Skeletal muscle satellite cell (primary cell): ENCODE results near the gene WNT5B.

Experiments
- H3K27me3 ChIP-seq: 2 replicates; pipeline ENCODE4 v1.7.0; 2013; ENCODE audit warnings: low read length; ENCODE audit not compliant: control insufficient read depth, insufficient read depth
- H3K36me3 ChIP-seq: 2 replicates; pipeline ENCODE4 v1.7.0; 2013; ENCODE audit warnings: mild to moderate bottlenecking, control low read depth, low read length; ENCODE audit not compliant: insufficient read depth
- H3K4me1 ChIP-seq: 2 replicates; pipeline ENCODE4 v1.7.0; 2013; ENCODE audit warnings: low read length; ENCODE audit not compliant: control insufficient read depth, insufficient read depth
- H3K4me2 ChIP-seq: 2 replicates; pipeline ENCODE4 v1.7.0; 2013; ENCODE audit warnings: mild to moderate bottlenecking, low read length
- H3K4me3 ChIP-seq: 2 replicates; pipeline ENCODE4 v1.7.0; 2013; ENCODE audit warnings: low read length
- H3K9ac ChIP-seq: 2 replicates; pipeline ENCODE4 v1.7.0; 2013; ENCODE audit warnings: mild to moderate bottlenecking, low read depth, low read length, moderate library complexity
- H3K9me3 ChIP-seq: replicated peaks from 2 replicates; pipeline ENCODE4 v1.7.0; 2013; ENCODE audit warnings: mild to moderate bottlenecking, control low read depth, low read length

Gene WNT5B

DNA sequence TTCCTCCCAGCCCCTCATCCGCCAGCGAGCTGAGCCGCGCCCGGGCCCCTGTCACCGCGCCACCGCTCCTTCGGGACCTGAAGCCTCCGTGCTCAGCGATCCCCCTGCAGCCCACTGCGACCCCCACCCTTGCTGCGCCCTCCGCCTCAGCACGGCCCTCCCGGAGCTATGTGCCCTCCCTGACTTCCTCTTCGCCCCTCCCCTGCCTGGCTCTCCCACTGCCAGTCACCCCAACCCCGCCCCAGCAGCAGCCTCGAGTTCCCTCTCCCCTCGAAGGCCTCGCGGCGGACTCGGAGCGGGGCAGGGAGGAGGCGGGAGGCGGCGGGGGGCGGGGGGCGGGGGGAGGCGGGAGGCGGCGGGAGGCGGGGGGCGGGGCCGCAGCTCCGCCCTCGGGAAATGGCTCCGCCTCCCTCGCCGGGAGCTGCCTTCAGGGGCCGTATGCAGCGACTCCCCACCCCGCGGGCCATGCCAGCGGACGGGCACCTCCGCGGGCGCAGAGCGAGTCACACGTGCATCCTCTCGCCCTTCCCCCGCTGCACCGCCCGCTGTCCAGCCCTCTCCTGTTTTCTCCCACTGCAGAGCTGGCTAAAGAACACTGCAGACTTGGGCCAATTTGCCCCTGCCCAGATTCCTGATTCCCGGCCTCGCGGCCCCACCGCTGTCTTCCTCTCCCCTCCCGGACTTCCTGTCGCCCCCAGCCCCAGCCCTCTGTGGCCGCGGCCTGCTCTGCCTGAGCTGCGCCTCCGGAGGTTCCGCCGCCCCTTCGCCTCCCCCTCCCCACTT lies 32.7 kb downstream of the WNT5B start:
- Histone ChIP-seq H3K9ac (peak overlapping the region; percentile 30), H3K4me1 (no peaks in the 10 kb centered on the region), H3K4me3 (peak overlapping the region; percentile 59), H3K4me2 (peak overlapping the region; percentile 78), H3K27me3 (no peaks in the 10 kb centered on the region), H3K9me3 (no peaks in the 10 kb centered on the region), H3K36me3 (no peaks in the 10 kb centered on the region)

DNA sequence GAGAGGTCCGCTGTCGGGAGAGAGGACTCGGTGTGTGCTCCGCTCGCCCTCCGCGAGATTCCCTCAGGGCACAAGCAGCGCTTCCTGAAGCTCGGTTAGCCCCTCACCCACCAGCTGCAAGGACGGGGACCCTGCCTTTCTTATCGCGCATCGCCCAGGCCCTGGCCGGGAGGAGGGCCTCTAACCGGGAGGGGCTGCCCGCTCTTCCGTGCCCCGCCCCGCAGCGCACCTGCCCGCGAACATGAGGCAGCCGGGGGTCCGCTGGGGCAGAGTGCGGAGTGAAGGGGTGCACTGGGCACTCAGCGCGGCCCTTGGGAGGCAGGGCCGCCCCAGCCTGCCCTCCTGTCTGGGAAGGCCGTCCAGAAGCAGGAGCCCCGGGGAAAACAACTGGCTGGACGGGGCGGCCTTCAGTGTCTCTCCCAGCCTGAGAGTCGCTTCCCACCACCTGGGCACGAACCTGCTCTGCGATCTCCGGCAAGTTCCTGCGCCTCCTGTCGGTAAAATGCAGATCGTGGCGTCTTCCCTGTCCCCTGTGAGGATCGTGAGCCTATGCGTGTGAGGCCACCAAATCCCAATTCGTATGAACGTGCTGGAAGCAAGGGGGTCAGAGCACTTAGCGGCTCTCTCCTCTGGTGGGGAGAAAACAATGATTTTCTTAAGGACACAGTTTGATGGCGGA lies 33.9 kb downstream of the WNT5B start:
- Histone ChIP-seq H3K4me2 (peak overlapping the region; percentile 53), H3K9ac (no peak overlapping the region), H3K27me3 (no peaks in the 10 kb centered on the region), H3K4me3 (no peak overlapping the region), H3K36me3 (no peaks in the 10 kb centered on the region), H3K4me1 (no peaks in the 10 kb centered on the region), H3K9me3 (no peaks in the 10 kb centered on the region)

DNA sequence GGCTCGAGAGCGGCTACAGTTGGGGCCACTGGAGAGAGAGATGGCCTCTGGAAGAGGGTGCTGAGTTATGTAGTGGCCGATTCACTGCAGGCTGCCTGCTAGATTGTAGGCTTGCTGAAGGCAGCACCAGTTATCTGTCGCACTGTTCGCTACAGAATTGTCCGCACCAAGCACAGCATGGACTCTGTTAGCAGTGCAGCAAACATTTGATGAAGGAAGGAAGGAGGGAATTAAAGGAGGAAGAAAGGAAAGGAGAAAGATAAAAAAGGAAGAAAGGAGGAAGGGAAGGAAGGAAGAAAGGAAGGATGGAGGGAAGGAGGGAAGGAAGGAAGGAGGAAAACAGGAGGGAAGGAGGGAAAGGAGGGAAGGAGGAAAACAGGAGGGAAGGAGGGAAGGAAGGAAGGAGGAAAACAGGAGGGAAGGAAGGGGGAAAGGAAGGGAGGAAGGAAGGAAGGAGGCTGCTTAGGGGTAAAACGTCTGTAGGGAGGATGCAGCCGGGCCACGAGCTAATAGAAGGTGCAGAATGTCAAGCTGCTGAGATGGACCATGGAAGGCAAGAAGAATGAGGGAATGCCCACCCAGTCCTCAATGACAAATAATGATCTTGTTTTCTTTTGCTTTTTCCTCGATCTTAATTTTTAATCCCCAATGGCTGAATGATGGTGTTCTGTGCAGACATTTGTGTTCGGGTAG lies 34.6 kb downstream of the WNT5B start:
- no peak overlapping the region for H3K9ac ChIP-seq
- no peaks in the 10 kb centered on the region for H3K36me3 ChIP-seq
- no peak overlapping the region for H3K4me3 ChIP-seq
- H3K4me1 ChIP-seq, result no peaks in the 10 kb centered on the region
- H3K27me3 ChIP-seq, result no peaks in the 10 kb centered on the region
- H3K9me3 ChIP-seq, result no peaks in the 10 kb centered on the region
- H3K4me2 ChIP-seq, result no peak overlapping the region

DNA sequence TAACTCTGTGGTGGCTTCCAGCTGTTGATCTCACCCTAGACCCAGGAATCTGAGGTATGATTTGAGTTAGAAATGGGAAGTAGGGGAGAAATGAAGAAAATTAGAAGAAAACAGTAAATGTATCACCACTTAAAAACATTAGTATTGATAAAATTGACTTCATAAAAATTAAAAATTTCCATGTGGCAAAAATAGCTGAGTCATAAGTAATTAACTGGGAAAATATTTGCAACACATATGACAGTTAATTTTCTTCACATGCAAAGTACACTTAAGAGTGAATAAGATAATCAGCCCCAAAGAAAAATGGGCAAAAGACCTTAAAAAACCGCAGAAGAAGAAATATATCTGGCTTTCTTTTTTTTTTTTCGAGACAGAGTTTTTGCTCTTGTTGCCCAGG lies 36.3 kb downstream of the WNT5B start:
- Histone ChIP-seq H3K9ac (no peak overlapping the region), H3K9me3 (no peaks in the 10 kb centered on the region), H3K27me3 (no peaks in the 10 kb centered on the region), H3K36me3 (no peaks in the 10 kb centered on the region), H3K4me1 (no peaks in the 10 kb centered on the region), H3K4me2 (no peak overlapping the region), H3K4me3 (no peak overlapping the region)

DNA sequence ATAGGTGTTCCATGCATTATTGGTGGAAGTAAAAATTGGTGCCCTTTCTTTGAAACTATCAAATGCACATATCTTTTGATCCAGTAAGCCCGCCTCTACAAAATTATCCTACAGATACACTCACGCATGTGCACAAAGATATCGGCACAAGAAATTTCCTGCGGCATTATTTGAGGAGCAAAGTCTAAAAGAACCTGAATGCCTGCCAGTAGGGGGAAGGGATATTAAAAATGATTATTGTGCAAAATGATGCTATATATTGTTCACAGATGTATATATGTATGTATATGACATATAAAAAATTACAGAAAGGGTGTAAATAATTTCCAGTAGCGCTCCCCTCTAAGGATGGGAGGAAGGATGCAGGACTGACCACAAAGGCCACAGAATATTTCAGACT lies 37.2 kb downstream of the WNT5B start:
- Histone ChIP-seq H3K4me3 (no peak overlapping the region), H3K9ac (no peak overlapping the region), H3K9me3 (no peaks in the 10 kb centered on the region), H3K4me1 (no peaks in the 10 kb centered on the region), H3K36me3 (no peaks in the 10 kb centered on the region), H3K27me3 (no peaks in the 10 kb centered on the region), H3K4me2 (no peak overlapping the region)

DNA sequence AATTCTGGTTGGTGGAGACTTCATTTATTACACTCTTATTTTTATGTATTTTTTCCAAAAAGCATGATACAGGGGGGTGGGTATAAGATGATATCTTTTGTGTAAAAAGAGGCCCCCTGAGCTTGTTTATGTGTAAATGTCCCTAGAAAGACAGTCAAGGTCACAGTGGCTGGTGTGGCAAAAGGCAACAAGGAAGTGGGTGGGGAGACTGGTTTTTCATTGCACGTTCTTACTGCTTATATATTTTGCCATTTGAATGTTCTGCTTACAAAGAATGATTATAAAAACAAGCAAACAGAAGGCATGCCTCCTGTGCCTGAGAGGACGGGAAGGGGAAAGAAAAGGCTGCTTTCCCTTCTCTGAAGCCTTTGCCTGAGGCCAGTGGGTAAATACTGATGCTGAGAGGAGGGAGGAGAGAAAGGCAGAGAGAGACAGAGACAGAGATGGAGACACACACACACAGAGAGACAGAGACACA lies 37.7 kb downstream of the WNT5B start:
- H3K9ac ChIP-seq, result no peak overlapping the region
- H3K27me3 ChIP-seq, result no peaks in the 10 kb centered on the region
- H3K9me3 ChIP-seq, result no peaks in the 10 kb centered on the region
- no peaks in the 10 kb centered on the region for H3K36me3 ChIP-seq
- no peaks in the 10 kb centered on the region for H3K4me1 ChIP-seq
- H3K4me2 ChIP-seq, result no peak overlapping the region
- H3K4me3 ChIP-seq, result no peak overlapping the region

DNA sequence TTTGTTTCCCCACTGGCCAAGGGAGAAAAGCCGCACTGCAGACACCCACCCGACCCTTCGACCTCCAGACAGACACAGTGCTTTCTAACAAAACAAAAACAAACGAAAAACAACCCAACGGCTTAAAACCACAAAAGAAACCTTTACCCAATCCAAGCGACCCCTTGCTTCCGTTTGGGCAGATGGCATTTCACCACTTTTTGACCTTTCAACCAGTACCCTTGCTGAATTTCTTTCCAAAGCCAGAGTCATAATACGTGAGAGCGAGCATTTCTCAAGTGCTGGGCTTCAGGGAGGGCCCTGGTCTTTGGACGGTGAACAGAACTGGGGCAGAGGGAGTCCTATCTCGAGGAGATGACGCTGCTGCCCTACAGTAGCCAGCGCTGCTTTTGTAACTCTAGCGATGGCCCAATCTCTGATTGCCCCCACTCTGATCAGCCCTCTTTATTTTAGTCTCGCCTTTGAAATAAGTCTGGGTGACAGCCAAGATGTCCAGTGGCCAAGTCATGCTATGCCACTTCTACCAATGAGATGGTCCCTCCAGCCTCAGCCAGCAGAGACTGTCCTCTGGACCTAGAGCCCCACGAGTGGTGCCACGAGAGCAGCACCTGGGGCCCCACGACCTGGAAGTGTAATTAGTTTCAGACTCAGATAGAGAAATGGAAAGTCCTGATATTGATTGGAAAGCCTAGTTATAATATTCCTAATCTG lies 40.0 kb downstream of the WNT5B start:
- Histone ChIP-seq H3K4me3 (no peak overlapping the region), H3K36me3 (no peaks in the 10 kb centered on the region), H3K4me2 (no peak overlapping the region), H3K9me3 (no peaks in the 10 kb centered on the region), H3K9ac (no peak overlapping the region), H3K27me3 (no peaks in the 10 kb centered on the region), H3K4me1 (no peaks in the 10 kb centered on the region)

DNA sequence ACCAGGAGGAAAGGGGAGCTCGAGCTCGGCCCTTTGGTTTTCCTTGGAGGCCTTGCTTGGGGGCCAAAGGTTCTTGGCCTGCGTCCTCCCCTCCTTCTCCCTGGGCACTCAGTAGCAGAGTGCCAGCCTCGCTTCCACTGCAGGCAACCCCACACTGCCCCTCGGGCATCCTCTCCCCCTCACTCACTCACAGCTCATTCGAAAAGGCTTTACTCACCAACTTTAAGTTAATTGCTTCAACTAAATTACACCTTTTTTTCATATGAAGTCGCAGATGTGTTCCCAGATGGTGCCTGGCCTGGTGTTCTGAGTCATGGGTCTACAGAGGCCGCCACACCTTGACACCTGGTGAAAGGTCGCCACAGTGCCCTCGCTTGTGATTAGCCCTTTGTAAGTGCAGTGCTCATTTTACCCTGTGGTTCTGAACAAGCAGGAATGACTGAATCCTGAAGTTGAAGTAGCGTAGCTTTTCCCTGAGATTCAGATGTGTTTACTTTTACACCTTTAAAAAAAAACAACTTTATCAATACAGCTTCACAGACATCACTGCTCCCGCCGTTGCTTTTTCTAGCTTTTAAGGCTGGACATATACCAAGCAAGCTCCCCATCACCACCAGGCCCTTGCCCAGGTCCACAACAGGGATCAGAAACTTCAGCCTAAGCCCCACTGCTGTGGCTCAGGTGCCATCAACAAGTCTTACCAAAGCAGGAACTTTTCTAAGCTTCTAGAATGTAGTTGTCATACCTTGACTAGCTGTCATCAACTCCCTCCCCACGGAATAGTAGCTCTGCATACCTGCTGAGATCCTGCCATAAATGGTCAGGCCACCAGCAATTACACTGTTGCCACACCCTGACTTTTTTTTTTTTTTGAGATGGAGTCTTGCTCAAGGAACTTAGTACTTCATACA lies 41.6 kb downstream of the WNT5B start:
- no peak overlapping the region for H3K4me2 ChIP-seq
- H3K9me3 ChIP-seq, result no peaks in the 10 kb centered on the region
- no peaks in the 10 kb centered on the region for H3K4me1 ChIP-seq
- no peaks in the 10 kb centered on the region for H3K27me3 ChIP-seq
- no peak overlapping the region for H3K9ac ChIP-seq
- H3K4me3 ChIP-seq, result no peak overlapping the region
- no peaks in the 10 kb centered on the region for H3K36me3 ChIP-seq

DNA sequence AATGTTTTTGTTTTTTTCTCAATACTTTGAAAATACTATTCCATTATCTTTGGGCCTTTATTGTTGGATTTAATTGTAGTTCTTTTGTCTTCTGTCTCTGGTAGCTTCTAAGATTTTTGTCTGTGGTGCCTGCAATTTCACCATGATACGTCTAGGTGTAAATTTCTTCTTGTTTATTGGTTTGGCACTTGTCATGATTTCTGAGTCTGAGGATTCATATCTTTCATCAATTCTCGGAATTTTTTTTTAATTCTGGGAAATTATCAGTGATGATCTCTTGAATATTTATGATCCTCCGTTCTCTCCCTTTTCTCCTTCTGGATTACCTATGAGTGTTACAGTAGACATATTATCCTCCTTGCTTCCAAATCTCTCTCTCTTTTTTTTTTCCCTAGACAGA lies 47.0 kb downstream of the WNT5B start:
- H3K4me2 ChIP-seq, result no peak overlapping the region
- H3K4me1 ChIP-seq, result no peaks in the 10 kb centered on the region
- no peaks in the 10 kb centered on the region for H3K27me3 ChIP-seq
- H3K9me3 ChIP-seq, result no peaks in the 10 kb centered on the region
- H3K36me3 ChIP-seq, result no peaks in the 10 kb centered on the region
- no peak overlapping the region for H3K4me3 ChIP-seq
- H3K9ac ChIP-seq, result no peak overlapping the region

DNA sequence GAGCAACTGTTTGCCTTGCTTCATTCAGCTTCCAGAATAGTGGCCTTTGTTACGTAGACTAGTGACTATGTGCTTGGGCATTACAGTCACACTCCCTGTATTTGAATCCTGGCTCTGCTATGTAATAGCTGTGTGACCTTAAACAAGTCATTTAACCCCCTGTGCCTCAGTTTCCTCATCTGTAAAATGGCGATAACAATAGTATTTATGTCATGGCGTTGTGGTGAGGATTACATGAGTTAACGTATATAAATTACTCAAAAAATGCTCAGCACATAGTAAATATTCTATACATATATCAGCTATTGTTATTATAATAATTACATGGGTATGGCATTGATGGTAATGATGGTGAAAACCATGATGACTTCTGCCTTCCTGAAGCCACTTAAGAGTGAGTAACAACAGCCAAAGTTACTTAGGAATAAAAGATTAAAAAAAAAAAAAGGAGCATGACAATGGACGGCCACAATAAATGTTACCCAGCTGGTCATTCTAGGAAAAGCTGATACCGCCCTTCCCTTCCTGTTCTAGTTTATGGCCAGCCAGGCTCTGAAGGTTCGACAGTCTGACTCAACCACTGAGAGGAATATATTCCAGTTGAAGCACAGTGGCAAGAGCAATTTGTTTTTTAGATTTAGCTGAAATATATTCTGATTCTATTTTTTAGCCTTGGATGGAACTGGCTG lies 51.9 kb downstream of the WNT5B start:
- Histone ChIP-seq H3K9me3 (no peaks in the 10 kb centered on the region), H3K36me3 (no peaks in the 10 kb centered on the region), H3K4me3 (no peak overlapping the region), H3K4me1 (no peaks in the 10 kb centered on the region), H3K9ac (no peak overlapping the region), H3K27me3 (no peaks in the 10 kb centered on the region), H3K4me2 (no peak overlapping the region)
